ENCODE measurements around the gene SSBP3.

Gene SSBP3

DNA sequence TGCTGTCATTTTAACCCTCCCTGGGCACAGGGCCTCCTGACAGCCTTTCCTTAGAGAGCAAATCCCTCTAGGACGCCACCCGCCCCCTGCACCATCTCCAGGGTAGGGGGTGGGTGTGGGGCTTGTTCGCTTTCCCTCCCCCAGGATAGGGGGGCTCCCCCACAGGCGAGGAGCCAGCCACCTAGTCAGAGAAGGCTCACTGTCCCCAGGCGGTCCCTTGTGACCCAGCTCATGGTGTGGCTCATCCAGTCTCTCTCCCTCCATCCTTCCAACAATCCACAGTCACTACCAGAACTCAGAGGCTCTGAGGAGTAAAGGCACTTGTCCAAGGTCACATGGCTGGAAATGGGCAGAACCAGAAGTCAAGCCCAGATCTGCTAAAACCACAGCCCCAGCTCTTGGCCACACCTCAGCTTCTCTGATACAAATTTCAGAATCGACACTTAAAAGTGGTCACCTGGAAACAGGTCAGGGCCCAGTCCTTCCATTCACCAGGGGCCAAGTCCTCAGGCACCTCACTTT lies 116.4 kb downstream of the SSBP3 start:
- DNase-seq (ENCODE audit: low read depth in 2 of 2, low spot score in 1 of 2) = no peak

DNA sequence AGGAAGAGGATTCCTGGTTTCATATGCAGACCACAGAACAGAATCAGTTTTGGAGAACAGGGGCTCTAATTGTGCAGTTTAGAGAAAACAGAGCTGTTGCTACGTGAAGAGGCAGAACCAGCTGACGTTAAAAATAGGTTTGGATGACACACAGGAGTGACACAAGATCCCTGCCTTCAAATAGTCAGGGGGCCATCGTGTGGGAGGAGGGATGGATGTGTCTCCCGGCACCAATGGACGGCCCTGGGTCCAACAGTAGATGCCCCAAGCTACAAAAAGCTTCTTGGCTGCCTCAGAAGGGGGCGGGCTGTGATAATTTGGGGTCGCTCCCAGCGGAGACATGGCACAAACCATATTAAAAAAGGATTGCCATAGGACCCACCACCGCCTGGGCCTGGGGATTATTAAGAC lies 118.4 kb downstream of the SSBP3 start:
- DNase-seq (ENCODE audit: low read depth in 2 of 2, low spot score in 1 of 2) = no peak

DNA sequence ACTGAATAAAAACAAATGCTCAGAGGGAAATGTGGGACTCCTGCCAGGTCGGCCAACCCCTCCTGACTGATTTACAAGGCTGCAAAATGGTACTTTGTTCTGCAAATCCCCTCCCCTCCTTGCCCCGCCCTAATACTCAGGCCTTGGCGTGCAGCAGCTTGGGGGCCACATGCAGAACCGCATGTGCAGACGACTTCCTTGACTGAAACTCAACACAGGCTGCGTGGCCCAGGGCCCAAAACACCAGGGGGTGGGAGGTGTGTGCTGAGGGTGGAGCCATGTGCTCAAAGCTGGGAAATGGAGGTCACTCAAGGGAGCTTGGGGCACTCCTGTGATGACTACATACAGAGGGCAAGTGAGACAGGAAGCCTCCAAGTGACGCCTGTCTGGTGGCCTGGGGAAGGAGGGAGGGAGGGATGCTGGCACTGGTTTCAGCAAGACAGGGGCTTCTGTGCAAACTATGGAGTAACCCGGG lies 119.0 kb downstream of the SSBP3 start:
- DNase-seq (ENCODE audit: low read depth in 2 of 2, low spot score in 1 of 2) = peak; percentile 6 to 19

DNA sequence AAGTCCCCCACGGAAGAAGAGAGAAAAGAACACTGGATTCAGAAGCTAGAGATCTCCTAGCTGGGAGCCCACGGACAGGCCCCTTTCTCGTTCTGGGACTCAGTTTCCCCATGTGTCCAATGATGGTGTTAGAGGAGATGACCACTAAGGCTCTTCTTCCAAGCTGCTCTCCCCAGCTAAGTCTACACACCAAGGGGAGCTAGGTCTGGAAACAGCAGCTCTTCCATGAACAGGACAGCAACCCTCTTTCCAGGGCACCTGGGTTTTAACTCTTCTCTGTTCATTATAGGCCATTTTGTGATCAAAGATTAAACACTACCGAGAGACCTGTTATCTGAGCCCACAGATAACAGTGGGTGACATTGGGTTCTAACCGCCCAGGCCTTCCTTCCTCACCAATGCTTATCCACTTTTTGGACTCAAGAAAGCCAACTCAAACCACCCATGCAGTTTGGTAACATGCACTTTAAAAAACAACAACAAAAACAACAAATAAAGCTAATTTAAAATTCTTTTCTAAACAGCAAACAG lies 120.3 kb downstream of the SSBP3 start:
- DNase-seq (ENCODE audit: low read depth in 2 of 2, low spot score in 1 of 2) = no peak

DNA sequence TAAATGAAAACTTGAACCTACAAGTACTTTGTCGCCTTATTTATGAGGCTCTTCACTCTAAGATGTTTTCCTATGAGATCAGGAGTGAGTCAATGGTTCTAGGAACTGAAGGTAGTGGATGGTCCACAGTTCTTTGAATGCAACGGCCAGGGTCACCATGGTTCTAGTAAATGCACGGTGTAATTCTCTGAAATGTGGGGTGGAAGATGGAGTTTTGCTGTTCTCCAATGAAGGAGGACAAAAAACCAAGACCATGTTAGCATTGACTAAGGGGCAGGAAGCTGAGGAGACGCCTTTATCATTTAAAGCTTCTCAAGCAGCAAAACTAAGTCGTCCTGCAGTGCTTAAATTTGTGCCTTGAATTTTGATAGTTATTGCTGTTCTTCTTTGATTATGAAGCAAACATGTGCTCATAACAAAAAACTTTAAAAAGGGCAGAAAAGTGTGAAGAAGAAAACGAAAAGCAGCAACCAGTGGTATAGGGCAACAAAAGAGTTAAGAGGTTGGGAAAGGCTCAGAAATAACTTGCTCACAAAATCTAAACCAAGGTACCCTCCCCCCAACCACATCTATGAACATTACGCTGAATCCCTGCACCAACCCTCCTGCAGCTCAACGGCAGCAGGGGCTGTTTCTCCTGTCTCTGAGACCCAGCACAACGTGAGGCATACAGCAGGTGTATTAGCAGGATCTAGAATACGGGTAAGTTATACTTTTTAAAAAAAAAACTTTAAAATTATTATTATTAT lies 121.2 kb downstream of the SSBP3 start:
- DNase-seq (ENCODE audit: low read depth in 2 of 2, low spot score in 1 of 2) = no peak

DNA sequence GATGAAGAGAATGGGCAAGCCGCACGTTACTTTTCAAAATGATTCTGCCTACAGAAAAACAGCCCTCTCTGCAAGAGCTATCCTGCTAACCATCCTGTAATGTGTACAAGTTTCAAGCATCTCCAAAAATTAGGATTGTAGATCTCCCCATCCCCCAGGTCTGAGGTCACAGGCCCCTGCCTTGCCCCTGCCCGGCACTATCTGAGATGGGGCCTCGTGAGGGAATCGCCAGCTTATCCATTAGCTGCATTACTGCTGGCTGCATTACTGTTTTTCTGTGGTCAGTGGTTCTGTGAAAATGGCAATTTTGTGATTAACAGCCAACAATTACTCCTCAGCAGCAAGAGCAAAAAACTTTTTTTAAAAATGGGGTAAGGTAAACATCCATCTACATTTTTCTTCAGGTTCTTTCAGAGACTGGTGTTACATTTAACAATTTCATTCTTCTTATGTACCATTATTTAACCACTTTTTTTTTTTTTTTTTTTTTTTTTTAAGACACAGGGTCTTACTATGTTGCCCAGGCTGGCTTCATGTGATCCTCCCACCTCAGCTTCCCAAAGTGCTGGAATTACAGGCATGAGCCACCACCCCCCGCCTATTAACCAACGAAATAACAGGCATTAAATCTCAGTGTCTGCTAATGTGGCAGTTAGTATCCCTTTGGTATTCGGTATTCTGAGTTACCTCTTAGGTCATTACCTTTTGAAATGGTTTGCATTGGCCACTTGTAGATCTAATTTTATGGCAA lies 122.4 kb downstream of the SSBP3 start:
- DNase-seq (ENCODE audit: low read depth in 2 of 2, low spot score in 1 of 2) = no peak

DNA sequence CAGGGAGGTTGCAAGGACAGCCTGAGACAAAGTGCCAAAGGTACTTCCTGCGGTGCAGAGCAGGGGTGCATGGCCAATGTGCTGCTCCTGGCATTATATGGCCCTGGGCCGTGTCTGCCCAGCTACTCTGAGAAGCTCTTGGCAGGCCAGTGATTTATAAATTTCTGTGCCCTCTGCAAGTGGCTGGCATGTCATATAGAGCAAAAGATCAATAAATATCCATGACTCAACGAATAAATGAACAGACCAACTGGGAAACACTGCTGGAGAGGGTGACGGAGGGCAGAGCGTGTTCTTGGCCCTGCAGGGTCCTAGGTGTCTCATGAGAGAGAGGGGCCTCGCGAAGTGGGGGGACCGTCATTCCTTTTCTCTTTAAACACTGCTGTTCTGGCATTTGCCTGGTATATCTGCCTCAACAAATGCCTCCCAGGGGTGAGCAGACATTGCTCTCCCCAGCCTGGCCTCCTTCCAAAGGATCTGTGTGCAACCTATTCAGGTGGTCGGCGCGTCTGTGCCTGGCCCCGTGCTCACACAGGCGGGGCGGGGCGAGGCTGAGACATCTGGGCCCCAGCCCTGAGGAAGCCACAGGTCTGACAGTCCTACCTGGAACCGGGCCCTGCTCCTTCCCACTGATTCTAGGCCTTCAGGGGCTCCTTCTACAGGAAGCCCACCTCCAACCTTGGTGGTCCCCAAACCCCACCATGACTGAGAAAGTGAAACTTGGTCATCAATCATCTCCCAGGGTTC lies 123.9 kb downstream of the SSBP3 start:
- no peak for DNase-seq (ENCODE audit: low read depth in 2 of 2, low spot score in 1 of 2)

DNA sequence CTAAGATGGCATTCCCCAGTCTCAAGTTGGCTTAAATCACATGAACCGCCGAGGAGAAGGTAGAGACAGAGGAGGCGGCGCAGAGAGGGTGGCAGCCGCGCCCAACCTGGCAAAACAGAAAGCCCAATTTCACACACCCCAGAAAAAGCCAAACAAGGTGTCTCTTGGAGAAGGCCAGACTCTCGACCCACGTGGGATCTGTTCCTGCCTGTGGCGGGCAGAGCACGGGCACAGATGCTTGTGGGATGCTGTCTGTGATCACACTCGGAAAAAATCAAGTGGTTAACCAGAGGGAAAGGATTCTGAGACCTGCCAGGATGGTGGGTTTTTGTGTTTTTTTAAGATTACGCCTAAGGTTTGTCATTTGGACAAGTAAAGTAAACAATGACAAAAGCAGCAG lies 125.5 kb downstream of the SSBP3 start:
- no peak for DNase-seq (ENCODE audit: low read depth in 2 of 2, low spot score in 1 of 2)

DNA sequence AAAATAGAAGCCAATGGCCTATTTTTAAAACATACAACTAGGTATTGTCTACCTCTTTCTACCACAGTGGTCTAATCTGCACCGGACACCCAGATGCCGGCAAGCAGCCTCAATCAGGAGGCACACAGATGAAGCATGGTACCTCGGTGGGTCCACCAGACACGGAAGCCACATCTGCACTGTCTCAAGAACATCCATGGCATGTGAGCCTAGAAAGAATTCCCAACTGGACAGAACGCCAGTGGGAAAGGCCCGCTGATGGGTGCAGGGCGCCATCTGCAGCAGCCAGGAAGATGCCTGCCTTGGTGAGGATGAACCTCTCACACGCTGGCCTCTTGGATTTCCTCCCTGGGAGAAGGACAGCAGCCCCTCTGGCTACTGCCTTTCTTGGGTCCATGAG lies 126.7 kb downstream of the SSBP3 start:
- DNase-seq (ENCODE audit: low read depth in 2 of 2, low spot score in 1 of 2) = no peak

DNA sequence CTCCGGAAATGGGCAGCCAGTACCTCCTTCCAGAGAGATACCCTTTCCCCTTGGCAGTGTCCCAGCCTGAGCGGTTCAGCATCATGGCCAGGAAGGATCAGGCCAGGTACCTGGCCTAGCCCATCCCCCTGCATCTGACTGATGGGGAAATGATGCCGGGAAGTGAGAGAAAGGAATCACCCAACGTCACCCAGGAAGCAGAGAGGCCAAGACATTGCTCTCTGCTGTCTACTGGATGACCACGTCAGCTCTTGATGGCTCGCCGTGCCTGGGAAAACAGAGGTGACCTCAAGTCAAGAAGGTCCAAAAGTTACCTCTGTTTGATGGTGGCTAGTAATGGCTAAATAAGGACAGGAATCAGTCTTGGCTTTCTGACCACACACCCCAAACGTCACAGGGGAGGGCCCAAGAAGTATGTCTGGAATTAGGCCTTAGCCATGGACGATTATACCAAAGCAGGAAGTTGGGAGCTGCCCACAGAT lies 127.2 kb downstream of the SSBP3 start:
- DNase-seq (ENCODE audit: low read depth in 2 of 2, low spot score in 1 of 2) = no peak

DNA sequence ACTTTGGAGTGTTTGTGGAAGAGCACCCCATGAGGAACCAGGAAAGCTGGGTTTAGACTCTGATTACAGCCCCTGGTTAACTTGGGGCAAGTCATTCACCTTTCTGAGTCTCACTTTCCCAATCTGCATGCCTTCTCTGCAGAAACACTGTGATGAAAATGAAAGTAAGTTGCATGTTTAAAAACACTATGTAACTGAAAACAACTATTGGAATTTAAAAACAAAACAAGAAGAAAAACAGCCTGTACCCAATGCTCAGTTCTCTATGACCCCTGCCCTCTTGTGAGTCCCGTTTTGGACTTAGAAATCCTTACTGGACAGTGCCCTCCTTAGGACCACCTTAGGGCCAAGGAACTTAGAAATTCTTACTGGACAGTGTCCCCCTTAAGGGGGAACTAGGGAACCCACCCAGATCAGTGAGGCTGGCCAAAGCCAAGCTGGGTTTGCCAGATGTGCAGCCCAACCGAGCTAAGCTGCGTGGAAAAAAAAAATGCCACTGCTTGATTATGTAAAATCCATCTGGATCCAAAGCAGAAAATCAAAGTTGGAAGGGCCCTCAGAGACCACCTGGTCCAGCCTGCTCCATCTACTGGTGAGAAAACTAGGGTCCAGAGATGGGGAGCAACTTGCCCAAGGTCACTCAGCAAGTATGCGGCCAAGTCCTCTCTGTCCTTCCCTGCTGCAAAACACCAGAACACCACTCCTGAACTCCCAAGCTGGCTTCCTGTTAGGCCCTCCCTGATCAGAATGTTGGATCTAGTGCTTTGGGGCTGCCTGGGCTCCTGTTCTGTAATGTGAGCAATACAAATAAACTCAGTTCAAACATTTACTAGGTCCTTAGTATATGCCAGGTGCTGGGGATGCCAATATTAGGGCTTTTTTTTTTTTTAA lies 128.5 kb downstream of the SSBP3 start:
- no peak for DNase-seq (ENCODE audit: low read depth in 2 of 2, low spot score in 1 of 2)

DNA sequence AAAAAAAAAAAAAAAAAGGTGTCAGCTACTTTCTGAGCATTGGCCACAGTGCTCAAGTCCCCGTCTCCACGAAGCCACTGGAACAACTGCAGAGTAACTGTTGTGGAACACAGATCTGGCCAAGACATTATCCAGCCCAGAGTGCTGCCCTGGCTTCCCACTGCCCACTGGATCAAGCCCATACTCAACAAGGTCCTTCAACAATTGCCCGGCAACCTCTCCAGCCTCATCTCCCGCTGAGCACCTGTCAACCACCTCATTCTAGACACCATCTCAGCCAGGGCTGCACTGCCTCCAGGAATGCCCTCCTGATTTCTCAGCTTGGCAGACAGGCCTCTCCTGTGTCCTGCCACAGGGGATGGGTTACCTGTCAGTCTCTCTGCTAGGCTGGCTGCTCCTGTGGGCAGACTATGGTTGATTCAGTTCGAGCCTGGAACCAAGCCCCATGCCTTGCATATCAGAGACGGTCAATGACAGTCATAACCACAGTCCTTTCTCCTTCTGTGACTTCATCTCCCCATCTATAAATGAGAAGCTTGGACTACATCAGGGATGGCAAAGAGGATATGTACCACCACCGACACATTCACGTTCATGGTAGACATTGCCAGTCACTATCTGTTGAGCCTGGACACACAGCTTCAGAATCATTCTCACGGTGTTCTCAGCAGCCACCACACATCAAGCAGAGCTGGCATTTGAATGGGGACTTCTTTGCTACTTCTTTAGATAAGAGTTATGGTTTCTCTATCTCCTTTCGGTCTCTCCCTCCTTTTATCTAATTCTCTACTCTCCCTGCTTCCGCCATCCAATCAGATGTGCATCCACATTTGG lies 129.4 kb downstream of the SSBP3 start:
- no peak for DNase-seq (ENCODE audit: low read depth in 2 of 2, low spot score in 1 of 2)

DNA sequence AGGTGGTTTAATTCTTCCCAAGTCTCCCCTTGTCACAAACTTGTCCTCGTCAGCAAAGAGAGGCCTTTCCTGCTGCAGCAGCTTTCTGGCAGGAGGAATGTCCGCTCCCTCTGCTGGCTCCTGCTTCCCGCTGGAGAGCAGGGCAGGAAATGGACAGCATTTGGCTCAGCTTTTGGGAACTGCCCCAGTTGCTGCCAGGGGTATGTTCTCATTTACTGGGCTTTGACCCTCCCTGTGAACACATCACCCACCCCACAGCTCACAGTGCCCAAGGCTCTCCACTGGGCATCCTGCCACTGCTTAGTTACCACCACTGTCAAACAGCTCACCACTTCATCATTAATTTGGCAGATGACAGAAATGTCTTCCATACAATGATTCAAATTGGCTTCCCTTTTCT lies 130.8 kb downstream of the SSBP3 start:
- DNase-seq (ENCODE audit: low read depth in 2 of 2, low spot score in 1 of 2) = no peak

DNA sequence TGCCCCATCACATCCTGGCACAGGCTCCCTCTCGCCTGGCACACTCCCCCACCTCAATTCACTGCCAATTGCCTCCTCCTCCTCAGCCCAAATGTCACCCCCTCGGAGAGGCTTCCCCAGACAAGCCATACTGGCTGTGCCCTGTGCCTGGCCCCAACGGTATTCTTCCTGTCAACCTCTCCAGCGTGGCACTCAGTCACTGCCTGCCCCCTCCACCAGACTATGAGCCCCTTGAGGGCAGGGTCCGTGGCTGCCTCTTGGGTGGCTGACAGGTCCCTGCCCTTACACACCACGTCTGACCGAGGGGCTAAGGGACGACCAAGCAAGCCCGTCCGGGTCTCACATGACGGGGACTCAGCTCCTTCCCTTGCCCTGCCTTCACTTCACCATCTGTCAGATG lies 131.3 kb downstream of the SSBP3 start:
- DNase-seq (ENCODE audit: low read depth in 2 of 2, low spot score in 1 of 2) = no peak

DNA sequence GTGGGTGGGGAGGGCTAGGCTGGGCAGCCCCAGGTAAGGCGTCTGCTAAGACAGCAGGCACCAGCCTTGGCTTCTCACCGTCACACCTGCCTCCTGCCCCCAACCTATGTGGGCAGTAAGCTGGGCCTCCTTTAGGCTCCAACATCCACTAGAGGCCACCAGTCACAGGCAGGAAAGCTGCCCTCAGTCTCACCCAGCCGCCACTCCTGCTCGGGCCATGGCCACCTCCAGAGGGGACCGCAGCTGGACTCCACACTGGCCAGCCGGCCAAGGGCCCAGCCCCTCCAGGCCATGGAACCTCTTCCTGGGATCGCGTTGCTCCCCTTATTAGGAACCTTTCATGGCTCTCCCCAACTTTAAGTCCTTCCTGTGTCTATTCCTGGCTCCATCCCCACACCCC lies 131.7 kb downstream of the SSBP3 start:
- no peak for DNase-seq (ENCODE audit: low read depth in 2 of 2, low spot score in 1 of 2)

DNA sequence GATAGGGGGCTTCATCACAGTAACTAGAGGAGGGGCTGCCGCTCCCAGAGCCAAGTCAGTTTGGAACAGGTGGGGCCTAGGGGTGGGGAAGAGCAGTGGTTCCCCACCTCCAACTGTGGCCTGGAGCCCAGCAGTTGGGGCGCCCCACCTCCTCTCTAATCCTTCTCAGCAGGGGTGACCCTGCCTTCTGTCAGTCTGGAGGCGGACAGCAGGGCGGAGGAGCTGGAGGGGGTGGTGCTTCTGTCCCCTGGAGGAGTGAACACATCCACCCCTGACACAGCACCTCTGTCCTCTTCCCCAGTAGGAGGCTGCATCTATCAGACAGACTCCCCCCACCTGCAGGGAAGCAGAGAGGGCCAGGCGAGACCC lies 132.4 kb downstream of the SSBP3 start:
- DNase-seq (ENCODE audit: low read depth in 2 of 2, low spot score in 1 of 2) = no peak

DNA sequence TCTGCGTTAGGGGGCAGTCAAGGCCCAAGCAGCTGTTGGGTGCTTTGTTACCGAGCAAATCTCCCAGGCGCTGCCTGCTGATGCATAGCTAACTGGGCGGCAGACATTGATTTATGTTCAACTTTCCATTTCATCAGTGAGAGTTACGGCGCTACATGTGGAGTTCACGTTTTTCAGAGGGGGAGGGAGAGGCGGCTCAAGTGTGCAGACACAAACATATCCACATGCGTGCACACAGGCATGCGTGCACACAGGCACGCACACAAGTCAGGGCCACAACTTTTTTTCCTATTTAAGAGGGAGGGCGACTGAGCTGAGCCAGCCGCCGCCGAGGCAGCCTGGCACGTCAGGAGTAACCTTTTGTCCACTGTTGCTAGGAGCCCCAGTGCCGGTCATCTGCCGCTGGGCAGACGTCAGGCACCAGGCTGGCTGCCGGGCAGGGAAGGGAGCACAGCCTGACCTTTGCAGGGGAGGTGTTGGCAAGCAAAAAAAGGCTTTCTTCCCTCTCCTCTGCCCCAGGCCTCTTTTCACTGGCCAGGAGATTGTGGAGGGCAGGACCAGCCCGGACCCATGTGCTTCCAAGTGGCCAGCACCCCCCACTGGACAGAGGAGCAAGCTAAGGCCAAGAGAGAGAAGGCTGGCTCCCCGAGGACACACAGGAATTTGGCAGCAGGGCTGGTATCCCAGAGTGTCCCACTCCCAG lies 133.0 kb downstream of the SSBP3 start:
- no peak for DNase-seq (ENCODE audit: low read depth in 2 of 2, low spot score in 1 of 2)

DNA sequence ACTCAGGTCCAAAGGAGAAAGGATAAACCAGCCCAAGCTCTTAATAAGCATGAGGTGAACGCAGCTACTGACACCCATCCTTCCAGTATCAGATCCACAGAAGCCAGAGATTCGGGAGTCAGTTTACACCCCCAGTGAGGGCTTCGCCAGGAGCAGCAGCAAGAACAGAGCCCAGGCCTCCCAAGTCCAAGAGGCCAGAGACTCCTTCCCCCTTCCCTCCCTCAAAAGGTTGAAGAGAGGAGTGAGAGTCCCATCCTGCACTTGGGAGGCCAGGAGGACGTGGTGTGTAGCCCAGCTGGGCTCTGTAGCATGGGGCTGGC lies 133.5 kb downstream of the SSBP3 start:
- DNase-seq (ENCODE audit: low read depth in 2 of 2, low spot score in 1 of 2) = no peak

DNA sequence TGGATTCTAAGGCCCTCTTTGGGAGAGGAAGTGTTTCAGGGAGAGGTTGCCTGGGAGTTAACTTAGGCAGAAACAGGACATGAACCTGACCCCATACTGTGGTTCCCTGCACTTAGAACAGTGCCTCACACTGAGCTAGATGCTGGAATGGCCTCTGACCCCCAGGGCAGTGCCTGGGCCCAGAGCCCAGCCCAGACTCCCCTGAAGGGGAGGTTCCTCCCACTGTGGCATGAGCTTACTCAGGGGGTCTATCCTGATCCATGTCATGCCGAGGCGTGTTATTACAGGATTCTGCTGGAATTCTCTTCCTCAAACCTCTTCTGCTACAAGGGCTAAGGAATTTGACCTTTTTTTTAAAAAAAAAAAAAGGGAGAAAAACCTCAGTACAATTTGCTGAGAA lies 134.1 kb downstream of the SSBP3 start:
- DNase-seq (ENCODE audit: low read depth in 2 of 2, low spot score in 1 of 2) = no peak

Data from stimulated activated CD8-positive, alpha-beta memory T cell treated with anti-CD3 and anti-CD28 coated beads, Interleukin-4, amount 100 ng/mL, for 4 hours (primary cell).